Epithelial cell of proximal tubule (primary cell): ENCODE results near the gene ZNF550. TPM values are rescaled to one million over a fixed set of nuclear protein-coding genes. Genes with fewer than 3 reads are reported as not detected.

Experiments
- DNase-seq: peaks from one replicate; pipeline ENCODE4 v3.0.0-alpha.2; 2011; ENCODE audit warnings: low read depth
- H3K4me3 ChIP-seq: 2 replicates; pipeline ENCODE4 v1.5.1; 2011; ENCODE audit warnings: low read depth, mild to moderate bottlenecking, low read length
- total RNA-seq: library from RNA; depleted of rRNA; stranded (reverse); fragments of >200 nt; gene quantifications from 2 replicates; pipeline ENCODE4 v1.2.3, GENCODE V29; 2015
- TF ChIP-seq, protein P1 (sequence below): conservative IDR thresholded peaks from 2 replicates; pipeline ENCODE4 v1.5.1; 2012; ENCODE audit warnings: low read depth, mild to moderate bottlenecking, low read length

ZNF550 gene
- 1.8 and 4.6 TPM in 2 replicates for total RNA-seq

DNA sequence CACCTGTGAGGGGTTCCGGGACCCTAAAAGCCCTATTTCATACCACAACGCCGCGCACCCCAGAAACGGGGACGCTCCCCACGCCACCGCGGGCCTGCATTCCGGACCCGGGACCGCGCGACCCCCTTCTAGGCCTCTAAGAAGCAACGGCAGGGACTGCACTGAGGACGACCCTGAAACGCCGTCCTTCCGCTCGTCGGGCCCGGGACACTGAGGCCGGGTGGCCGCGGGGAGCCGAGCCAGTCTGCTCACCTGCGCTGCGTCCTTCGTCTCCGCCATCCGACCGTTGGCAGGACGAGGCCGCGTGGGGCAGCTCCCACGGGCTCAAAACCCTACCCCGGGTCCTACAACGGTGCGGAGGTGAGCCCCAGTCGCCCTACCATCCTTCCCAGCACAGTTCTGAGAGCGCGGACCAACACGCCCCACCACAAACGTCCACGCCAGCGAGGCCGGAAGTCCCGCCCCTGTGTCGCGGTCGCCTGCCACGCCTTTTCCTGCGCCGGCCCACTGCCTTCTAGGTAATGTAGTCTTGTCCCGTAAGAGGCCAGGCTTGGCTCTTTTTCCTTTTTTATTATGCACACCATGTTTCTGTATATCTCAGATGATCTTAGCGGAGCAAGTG, at the start of gene ZNF550:
Gene ZNF550, minus strand, starts transcription at position 460 of the 622 bp plus-strand sequence. Its CDS starts 181 bp downstream, at position 279.
- no peak for DNase-seq
- peak within 1 kb of the TSS; percentile 92 for H3K4me3 ChIP-seq
- TF ChIP-seq, protein P1, sequence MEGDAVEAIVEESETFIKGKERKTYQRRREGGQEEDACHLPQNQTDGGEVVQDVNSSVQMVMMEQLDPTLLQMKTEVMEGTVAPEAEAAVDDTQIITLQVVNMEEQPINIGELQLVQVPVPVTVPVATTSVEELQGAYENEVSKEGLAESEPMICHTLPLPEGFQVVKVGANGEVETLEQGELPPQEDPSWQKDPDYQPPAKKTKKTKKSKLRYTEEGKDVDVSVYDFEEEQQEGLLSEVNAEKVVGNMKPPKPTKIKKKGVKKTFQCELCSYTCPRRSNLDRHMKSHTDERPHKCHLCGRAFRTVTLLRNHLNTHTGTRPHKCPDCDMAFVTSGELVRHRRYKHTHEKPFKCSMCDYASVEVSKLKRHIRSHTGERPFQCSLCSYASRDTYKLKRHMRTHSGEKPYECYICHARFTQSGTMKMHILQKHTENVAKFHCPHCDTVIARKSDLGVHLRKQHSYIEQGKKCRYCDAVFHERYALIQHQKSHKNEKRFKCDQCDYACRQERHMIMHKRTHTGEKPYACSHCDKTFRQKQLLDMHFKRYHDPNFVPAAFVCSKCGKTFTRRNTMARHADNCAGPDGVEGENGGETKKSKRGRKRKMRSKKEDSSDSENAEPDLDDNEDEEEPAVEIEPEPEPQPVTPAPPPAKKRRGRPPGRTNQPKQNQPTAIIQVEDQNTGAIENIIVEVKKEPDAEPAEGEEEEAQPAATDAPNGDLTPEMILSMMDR: no peak

DNA sequence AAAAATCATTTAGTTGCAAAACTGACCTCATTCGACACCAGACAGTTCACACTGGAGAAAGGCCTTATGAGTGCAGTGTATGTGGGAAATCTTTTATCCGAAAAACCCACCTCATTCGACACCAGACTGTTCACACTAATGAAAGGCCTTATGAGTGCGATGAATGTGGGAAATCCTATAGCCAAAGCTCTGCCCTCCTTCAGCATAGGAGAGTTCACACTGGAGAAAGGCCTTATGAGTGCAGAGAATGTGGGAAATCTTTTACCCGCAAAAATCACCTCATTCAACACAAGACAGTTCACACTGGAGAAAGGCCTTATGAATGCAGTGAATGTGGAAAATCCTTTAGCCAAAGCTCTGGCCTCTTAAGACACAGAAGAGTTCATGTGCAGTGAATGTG, 47.3 kb upstream of the ZNF550 start:
- no peak for DNase-seq
- TF ChIP-seq, protein P1: no peak
- no peak overlapping the region for H3K4me3 ChIP-seq

DNA sequence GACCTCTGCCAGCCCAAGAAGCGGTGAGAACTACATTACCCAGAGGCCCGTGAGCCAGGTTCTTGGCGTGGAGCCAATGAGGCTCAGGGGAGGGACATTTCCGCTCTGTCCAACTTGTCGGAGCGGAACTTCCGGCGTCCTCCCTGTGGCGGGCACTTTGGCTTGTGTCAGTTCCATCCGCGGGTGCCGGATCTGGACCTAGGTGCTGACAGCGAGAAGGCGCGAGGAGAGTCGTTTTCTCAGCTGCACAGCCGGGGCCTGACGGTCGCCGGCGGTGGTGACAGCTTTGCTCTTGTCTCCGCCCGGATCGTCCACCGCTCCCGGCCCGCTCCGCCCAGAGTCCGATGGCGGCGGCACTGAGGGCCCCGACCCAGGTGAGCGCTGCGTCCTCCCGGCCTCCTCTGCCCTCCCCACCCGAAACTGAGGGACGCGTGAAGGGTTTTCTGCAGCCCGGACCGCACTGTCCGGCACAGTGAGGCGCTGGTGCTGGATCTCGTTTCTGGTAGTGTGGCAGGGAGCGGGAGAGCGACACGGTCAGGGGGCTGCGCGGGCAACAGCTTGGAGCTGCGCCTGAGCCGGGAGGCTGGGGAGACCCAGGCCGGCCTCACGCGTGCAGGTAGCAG, 40.2 kb upstream of the ZNF550 start, which contains the start of gene ZNF530:
Gene ZNF530, plus strand, starts transcription at position 125 of the 623 bp plus-strand sequence. CDS start 4,461 bp downstream, outside the sequence.
- peak within 1 kb of the TSS; percentile 91 for H3K4me3 ChIP-seq
- peak; percentile 38 for DNase-seq
- TF ChIP-seq, protein P1: no peak

DNA sequence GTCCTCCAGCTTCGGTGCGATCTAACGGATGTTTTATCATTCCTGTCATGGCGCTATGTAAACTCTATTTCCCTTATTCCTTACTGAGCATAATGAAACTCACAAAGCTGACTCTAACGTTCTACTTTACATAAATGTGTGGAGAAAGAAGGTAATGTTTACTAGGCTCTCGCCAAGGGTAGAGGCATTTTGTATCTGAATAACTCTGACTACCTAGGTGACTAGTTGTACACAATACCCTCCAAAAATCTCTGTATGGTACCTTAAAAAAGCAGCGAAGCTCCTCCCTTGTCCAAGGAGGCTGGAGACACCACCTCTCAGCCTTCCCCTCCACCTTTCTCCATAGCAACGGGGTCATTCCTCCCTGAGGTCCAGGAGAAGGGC, 39.7 kb upstream of the ZNF550 start:
- DNase-seq: no peak
- TF ChIP-seq, protein P1: no peak
- H3K4me3 ChIP-seq: peak overlapping the region; percentile 91

DNA sequence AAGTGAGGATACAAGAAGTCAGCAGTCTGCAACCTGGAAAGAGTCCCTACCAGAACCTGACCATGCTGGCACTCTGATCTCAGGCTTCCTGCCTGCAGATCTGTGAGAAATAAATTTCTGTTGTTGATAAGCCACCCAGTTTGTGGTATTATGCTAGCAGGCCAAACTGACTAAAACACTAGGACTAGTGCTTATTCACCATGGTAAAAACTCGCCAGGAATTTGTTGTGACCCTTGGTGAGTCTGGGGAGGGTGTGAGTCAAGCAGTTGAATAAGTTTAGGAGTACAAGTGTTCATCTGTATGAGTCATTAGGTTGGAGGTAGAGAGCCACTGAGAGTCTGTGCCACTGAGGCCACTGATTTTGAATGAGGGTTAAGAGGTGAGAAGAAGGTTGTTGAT, 27.9 kb upstream of the ZNF550 start:
- DNase-seq: no peak
- TF ChIP-seq, protein P1: no peak
- H3K4me3 ChIP-seq: no peak overlapping the region

DNA sequence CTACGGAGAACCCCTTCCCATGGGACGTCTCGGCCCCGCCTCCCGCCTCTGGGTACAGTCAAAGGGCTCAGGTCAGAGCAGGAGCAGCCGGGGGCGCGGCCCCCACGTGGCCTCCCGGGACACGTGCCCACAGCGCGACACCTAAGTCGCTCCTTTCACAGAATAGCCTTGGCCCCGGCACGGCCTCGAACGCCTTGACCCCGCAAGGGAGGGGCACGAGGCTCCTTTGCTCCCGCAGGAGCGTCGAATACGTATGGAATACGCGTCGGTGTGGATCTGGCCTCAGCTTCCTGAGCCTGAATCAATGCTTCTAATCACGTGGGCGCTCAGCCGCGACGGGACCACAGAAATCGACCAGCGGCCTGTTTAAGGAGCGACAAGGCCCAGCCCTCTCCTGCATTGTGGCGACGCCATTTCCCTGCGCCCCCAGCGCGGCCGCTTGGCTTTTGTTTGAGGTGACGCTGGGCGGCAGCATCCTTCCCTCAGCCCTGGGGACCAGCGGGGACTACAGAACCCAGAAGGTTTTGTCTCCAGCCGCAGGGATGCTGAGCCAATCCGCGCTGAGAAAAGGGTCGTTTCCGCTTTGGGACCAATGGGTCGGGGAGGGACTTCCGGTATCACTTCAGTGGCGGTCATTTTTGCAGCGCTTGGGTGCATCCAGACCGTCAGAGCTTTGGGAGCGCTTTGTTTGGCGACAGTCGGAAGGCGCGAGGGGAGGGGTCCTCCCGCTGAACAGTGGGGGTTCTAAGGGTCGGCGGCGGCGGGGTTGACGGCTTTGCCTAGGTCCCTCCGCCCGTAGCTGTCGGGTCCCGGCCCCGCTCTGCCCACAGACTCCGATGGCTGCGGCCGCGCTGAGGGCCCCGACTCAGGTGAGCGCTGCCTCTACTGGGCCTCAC, 24.1 kb upstream of the ZNF550 start, which contains the start of gene ZIK1:
Gene ZIK1, plus strand, starts transcription at position 625 of the 896 bp plus-strand sequence. Its CDS starts 212 bp downstream, at position 837.
- DNase-seq: peak; percentile 44
- TF ChIP-seq, protein P1: no peak
- peak within 1 kb of the TSS; percentile 71 for H3K4me3 ChIP-seq
